B cell (primary cell): ENCODE measurements around the gene DNAH3. TPM values are rescaled to one million over a fixed set of nuclear protein-coding genes. Genes with fewer than 3 reads are reported as not detected.

Experiments used
- ATAC-seq: fragments of 200-7000 bp; cut with Tn5 transposase; one replicate; pipeline ENCODE4 v1.10.0; 2021; ENCODE audit warnings: low read depth, mild to moderate bottlenecking, moderate number of reproducible peaks, moderate library complexity
- CTCF ChIA-PET: fragments of 350-600 bp; sonication (Branson Sonifier 250); formaldehyde crosslinking; loops from one replicate; lab custom pipeline; 2021; ENCODE audit warnings: antibody characterized with exemption, inconsistent platforms; lab: Charles Lee
- POLR2A ChIA-PET: fragments of 350-600 bp; sonication (Branson Sonifier 250); formaldehyde crosslinking; loops from one replicate; lab custom pipeline; 2021; ENCODE audit warnings: antibody characterized with exemption; lab: Charles Lee
- DNase-seq: peaks from one replicate; pipeline ENCODE4 v3.0.0; 2013
- H2AFZ ChIP-seq: 2 replicates; pipeline ENCODE4 v1.6.1; 2012; ENCODE audit warnings: mild to moderate bottlenecking, low read depth, low read length; ENCODE audit not compliant: insufficient read depth, poor library complexity, severe bottlenecking
- H3K27ac ChIP-seq, 2 donors: 1 replicate in 1 of 2; 2 replicates in 1 of 2; pipeline ENCODE4 v1.5.1; 2012 to 2013; ENCODE audit warnings: low read length in 2 of 2, mild to moderate bottlenecking in 2 of 2, moderate library complexity in 1 of 2
- H3K27me3 ChIP-seq, 4 experiments: fragments of 200-600 bp in 1 of 4; sonication (generic) in 1 of 4; replicated peaks in 1 of 4; 1 replicate in 2 of 4; 2 replicates in 2 of 4; pipeline versions ENCODE4 v1.6.1 to v1.7.0; 2013 to 2016; ENCODE audit warnings: low read length in 3 of 4, mild to moderate bottlenecking in 2 of 4, mixed read lengths in 1 of 4, moderate library complexity in 1 of 4; ENCODE audit not compliant: insufficient read depth in 4 of 4, control insufficient read depth in 3 of 4; ENCODE audit errors: control extremely low read depth in 1 of 4
- H3K36me3 ChIP-seq, 2 experiments: replicated peaks in 1 of 2; 1 replicate in 1 of 2; 2 replicates in 1 of 2; pipeline versions ENCODE4 v1.6.1 to v1.7.1; 2013; ENCODE audit warnings: low read length in 1 of 2; ENCODE audit not compliant: insufficient read depth in 2 of 2, control insufficient read depth in 1 of 2; ENCODE audit errors: control extremely low read depth in 1 of 2, extremely low read depth in 1 of 2
- H3K4me1 ChIP-seq, 2 donors: fragments of 200-600 bp in 1 of 2; sonication (generic) in 1 of 2; 1 replicate in 1 of 2; 2 replicates in 1 of 2; pipeline versions ENCODE4 v1.5.1 to v1.6.1; 2013 to 2017; ENCODE audit warnings: low read length in 2 of 2; ENCODE audit not compliant: control insufficient read depth in 2 of 2, insufficient read depth in 2 of 2
- H3K4me2 ChIP-seq: replicated peaks from 2 replicates; pipeline ENCODE3; 2012; ENCODE audit warnings: mild to moderate bottlenecking, low read depth, low read length; ENCODE audit not compliant: poor library complexity, severe bottlenecking
- H3K4me3 ChIP-seq, 5 experiments: fragments of 200-600 bp in 1 of 5; sonication (generic) in 1 of 5; 1 replicate in 3 of 5; 2 replicates in 2 of 5; pipeline versions ENCODE4 v1.5.1 to v1.7.0; 2011 to 2016; ENCODE audit warnings: low read length in 4 of 5, mild to moderate bottlenecking in 4 of 5, low read depth in 2 of 5, control low read depth in 1 of 5, moderate library complexity in 1 of 5; ENCODE audit not compliant: insufficient read depth in 1 of 5; ENCODE audit errors: control extremely low read depth in 1 of 5, extremely low read depth in 1 of 5
- H3K79me2 ChIP-seq: fragments of 200-600 bp; sonication (generic); one replicate; pipeline ENCODE4 v1.6.0; 2016; ENCODE audit warnings: low read length; ENCODE audit not compliant: control insufficient read depth, insufficient read depth
- H3K9ac ChIP-seq: fragments of 200-600 bp; sonication (generic); 2 replicates; pipeline ENCODE4 v1.6.1; 2017; ENCODE audit warnings: mild to moderate bottlenecking, low read length, moderate library complexity
- H3K9me3 ChIP-seq, 3 donors: one replicate each; pipeline versions ENCODE4 v1.6.1 to v1.7.1; 2013; ENCODE audit warnings: low read length in 2 of 3; ENCODE audit not compliant: control insufficient read depth in 2 of 3, insufficient read depth in 1 of 3; ENCODE audit errors: control extremely low read depth in 1 of 3
- H4K20me1 ChIP-seq: 2 replicates; pipeline ENCODE4 v1.6.0; 2012; ENCODE audit warnings: mild to moderate bottlenecking, low read length; ENCODE audit not compliant: insufficient read depth, control insufficient read depth, poor library complexity, severe bottlenecking
- H3K27ac Mint-ChIP-seq: one replicate; pipeline ENCODE4 v1.8.0; 2021; ENCODE audit warnings: mixed read lengths
- H3K27me3 Mint-ChIP-seq: one replicate; pipeline ENCODE4 v1.8.0; 2021; ENCODE audit warnings: mixed read lengths
- H3K4me1 Mint-ChIP-seq: one replicate; pipeline ENCODE4 v1.8.0; 2021; ENCODE audit warnings: mixed read lengths
- H3K4me3 Mint-ChIP-seq: one replicate; pipeline ENCODE4 v1.8.0; 2021; ENCODE audit warnings: mixed read lengths
- H3K9me3 Mint-ChIP-seq: one replicate; pipeline ENCODE4 v1.8.0; 2022; ENCODE audit warnings: mixed read lengths; ENCODE audit not compliant: insufficient read depth
- CTCF ChIP-seq: fragments of 200-600 bp; IDR thresholded peaks from one replicate; pipeline ENCODE4 v1.8.0; 2022; ENCODE audit warnings: antibody characterized with exemption, mild to moderate bottlenecking
- EZH2 ChIP-seq: IDR thresholded peaks from 2 replicates; pipeline ENCODE4 v1.6.1; 2012; ENCODE audit warnings: borderline replicate concordance, low read depth, mild to moderate bottlenecking, moderate library complexity, low read length; ENCODE audit not compliant: insufficient read depth, poor library complexity, severe bottlenecking
- WGBS: methylation state at CpG from one replicate; pipeline ENCODE4 v1.1.5; 2013; ENCODE audit warnings: missing lambda C conversion rate; ENCODE audit not compliant: insufficient coverage; 5-methylcytosine and 5-hydroxymethylcytosine counted together
- intact Hi-C: fragments of 100-400 bp; cut with micrococcal nuclease; formaldehyde crosslinking; loops from one replicate; pipeline ENCODE4 v1.10.0; 2022
- polyA plus RNA-seq: library from polyadenylated mRNA; depleted of rRNA; stranded (reverse); fragments of >200 nt; gene quantifications from 2 replicates; pipeline ENCODE4 v1.2.3, GENCODE V29; 2012
- total RNA-seq, 2 donors: library from RNA; stranded (reverse); fragments of 120-200 nt in 1 of 2; gene quantifications; 1 replicate in 1 of 2; 2 replicates in 1 of 2; pipeline versions ENCODE4 v1.2.3 to v1.2.4, GENCODE V29; 2013 to 2022

DNAH3 gene
- total and polyA plus RNA-seq, 2 donors (not counting 1 experiment from before 2014, with no cell fraction given): not detected

- H3K27ac ChIP-seq: no peak overlapping the region
- H3K36me3 ChIP-seq: no peaks in the 10 kb centered on the region
- H3K27ac Mint-ChIP-seq: no peak overlapping the region
- H4K20me1 ChIP-seq: no peaks in the 10 kb centered on the region
- H2AFZ ChIP-seq: no peak overlapping the region
- TF ChIP-seq CTCF (no peak), EZH2 (no peak)
- no peak overlapping the region for H3K4me3 ChIP-seq
- ATAC-seq (no peak), DNase-seq (no peak)
- ChIA-PET CTCF (no interaction called here), POLR2A (no interaction called here)
- WGBS: 71% methylated on average over 3 of the region's 5 CpGs
- H3K4me2 ChIP-seq: no peak overlapping the region
- no peaks in the 10 kb centered on the region for H3K9me3 ChIP-seq
- H3K4me1 Mint-ChIP-seq: no peaks in the 10 kb centered on the region
- H3K27me3 Mint-ChIP-seq: no peaks in the 10 kb centered on the region
- no peaks in the 10 kb centered on the region for H3K9me3 Mint-ChIP-seq
- no peak overlapping the region for H3K4me3 Mint-ChIP-seq
- H3K27me3 ChIP-seq: peaks cover 0 to 4% (median 0%) of the 10 kb centered on the region in 4 experiments
- no peaks in the 10 kb centered on the region for H3K4me1 ChIP-seq
- intact Hi-C loops: no loop called here
- no peaks in the 10 kb centered on the region for H3K79me2 ChIP-seq
- H3K9ac ChIP-seq: no peak overlapping the region
Measured at GRCh38 chr16:20987049-20987448, 163.6 kb downstream of the DNAH3 start.

GRCh38 chr16:20984019-20984418, 166.6 kb downstream of the DNAH3 start:
- H3K4me3 ChIP-seq: no peak overlapping the region
- H3K79me2 ChIP-seq: no peaks in the 10 kb centered on the region
- ATAC-seq (no peak), DNase-seq (no peak)
- POLR2A ChIA-PET: no interaction called here
- no peak overlapping the region for H3K4me3 Mint-ChIP-seq
- H3K27ac ChIP-seq: no peak overlapping the region
- TF ChIP-seq CTCF (no peak), EZH2 (no peak)
- no peaks in the 10 kb centered on the region for H3K9me3 ChIP-seq
- no peak overlapping the region for H3K27ac Mint-ChIP-seq
- WGBS: 97% methylated on average over 5 of the region's 6 CpGs
- no peaks in the 10 kb centered on the region for H4K20me1 ChIP-seq
- H3K9me3 Mint-ChIP-seq: no peaks in the 10 kb centered on the region
- intact Hi-C loops: no loop called here
- H3K27me3 Mint-ChIP-seq: no peaks in the 10 kb centered on the region
- H3K4me2 ChIP-seq: no peak overlapping the region
- H3K27me3 ChIP-seq: peaks cover 0 to 4% (median 0%) of the 10 kb centered on the region in 4 experiments
- no peaks in the 10 kb centered on the region for H3K4me1 Mint-ChIP-seq
- H2AFZ ChIP-seq: no peak overlapping the region
- H3K9ac ChIP-seq: no peak overlapping the region
- H3K4me1 ChIP-seq: no peaks in the 10 kb centered on the region
- no peaks in the 10 kb centered on the region for H3K36me3 ChIP-seq
- CTCF ChIA-PET: no interaction called here
